COLO829 (cell line): ENCODE measurements around the gene INO80E.

Source experiments
- DNase-seq: peaks from one replicate; pipeline ENCODE4 v3.0.0; 2012; ENCODE audit warnings: low spot score

The INO80E gene

GRCh38 chr16:29993191-29993902, 2.7 kb upstream of the INO80E start:
- DNase-seq = no peak

GRCh38 chr16:29993903-29994599, 2.0 kb upstream of the INO80E start:
- no peak for DNase-seq

- peak; percentile 69 for DNase-seq
These were observed 1.3 kb upstream of the INO80E start for GRCh38 chr16:29994600-29995323.

- DNase-seq = peak; percentile 94
These were observed 624 bp upstream of the INO80E start, which contains the start of gene HIRIP3 for GRCh38 chr16:29995324-29995910. TSS of gene HIRIP3 (minus strand) at chr16:29995617. CDS start at chr16:29995605, 12 bp downstream.

DNA sequence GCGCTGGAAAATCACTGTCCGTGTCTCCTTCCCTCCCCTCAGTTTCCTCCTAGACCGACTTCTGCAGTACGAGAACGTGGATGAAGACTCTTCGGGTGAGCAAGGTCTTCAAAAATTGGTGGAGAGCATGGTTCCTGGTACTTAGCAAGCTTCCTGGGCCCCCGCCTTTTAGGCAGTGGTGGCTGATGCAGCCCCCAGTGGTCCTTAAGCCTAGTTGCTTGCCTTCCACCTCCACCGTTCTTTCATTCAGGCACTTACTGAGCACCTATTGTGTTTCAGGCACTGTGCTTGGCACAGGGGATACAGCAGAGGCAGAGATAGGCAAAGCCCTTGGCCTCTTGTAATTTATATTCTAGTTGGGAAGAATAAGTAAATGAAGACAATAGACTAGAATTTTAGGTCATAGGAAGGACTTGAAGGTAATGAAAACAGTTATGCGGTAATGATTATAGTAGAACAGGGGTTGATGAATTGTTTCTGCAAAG, 767 bp downstream of the INO80E start:
- no peak for DNase-seq

DNA sequence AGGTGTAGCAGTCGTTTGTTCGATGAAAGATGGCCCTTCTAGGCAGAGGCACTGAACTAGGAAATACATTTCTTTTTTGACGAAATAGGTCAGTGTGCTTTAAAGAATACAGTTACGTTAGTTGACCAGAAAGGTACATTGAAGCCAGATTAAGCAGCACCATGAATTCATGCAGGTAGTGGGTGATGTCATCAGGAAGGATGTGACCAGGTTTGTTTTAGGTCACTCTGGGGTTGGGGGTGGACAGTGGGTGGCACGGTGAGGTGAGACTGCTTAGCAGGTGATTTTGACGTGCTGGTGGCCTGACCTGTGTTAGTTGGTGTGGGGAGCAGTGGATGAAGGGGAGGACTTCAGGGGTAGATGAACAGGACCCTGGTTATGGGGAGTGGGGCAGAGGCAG, 3.6 kb downstream of the INO80E start:
- no peak for DNase-seq

DNA sequence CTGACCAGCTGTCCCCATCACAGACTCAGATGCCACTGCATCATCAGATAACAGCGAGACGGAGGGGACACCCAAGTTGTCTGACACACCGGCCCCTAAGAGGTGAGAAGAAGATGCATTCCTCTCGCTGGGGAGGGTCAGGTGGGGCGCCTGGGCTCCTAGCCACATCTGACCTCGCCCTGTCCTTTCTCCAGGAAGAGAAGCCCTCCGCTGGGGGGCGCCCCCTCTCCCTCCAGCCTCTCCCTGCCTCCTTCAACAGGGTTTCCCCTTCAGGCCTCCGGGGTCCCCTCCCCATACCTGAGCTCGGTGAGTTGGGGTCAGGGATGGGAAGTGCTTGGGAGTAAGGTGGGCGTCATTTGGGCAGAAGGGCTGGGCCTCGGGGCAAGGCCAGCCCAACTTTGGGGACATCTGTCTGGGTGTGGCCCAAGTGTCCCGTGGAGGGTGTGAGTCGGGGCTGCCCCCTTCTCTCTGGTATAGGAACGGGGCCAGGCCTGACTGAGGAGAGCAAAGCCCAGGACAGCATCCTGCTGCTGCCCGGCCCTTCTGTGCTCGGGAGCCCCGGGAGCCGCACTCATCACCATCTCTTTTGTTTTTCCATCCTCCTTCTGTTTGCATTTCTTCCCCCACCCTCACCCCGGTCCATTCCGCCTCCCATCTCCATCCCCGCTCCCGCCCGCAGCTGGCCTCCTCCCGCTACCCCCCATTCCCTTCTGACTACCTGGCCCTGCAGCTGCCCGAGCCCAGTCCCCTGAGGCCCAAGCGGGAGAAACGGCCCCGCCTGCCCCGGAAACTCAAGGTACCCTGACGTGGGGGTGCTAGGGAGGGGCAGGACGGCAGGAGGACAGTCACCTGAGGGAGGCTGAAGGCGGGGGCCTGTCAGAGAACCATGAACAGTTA, 4.9 kb downstream of the INO80E start:
- no peak for DNase-seq

GRCh38 chr16:30002614-30003346, 6.7 kb downstream of the INO80E start:
- DNase-seq = no peak

DNA sequence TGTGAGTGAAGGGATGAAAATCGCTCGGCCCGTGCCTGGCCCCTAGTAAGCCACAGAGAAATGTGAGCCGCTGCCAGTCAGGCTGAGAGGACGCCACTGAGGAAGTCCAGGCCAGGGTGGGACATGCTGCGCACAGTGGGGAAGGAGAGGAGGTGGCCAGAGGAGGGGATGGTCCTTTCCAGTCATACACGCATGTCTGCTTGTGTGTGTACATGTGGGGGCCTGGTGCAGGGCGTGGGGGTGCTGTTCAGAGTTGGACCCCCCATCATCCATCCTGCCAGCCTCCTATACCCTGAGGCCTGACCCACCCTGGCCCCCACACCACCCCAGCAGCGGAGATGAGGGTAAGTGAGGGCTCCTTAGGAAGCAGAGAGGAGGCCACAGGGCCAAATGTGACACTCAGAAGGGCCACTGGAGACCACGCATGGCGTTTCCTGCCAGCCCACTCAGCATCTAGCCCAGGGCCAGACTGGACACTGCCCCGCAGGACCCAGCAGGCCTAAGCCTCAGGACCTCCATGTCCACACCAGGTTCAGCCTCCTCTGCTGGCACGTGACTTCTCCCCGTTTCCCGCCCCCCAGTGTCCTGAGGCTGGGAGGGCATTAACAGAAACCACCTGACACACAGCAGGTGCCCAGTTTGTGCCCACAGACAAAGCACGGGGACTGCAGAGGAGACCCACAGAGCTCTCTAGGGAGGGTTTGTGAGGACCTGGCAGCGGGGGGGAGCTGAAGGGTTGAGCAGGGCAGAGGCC, 7.8 kb downstream of the INO80E start:
- no peak for DNase-seq

DNA sequence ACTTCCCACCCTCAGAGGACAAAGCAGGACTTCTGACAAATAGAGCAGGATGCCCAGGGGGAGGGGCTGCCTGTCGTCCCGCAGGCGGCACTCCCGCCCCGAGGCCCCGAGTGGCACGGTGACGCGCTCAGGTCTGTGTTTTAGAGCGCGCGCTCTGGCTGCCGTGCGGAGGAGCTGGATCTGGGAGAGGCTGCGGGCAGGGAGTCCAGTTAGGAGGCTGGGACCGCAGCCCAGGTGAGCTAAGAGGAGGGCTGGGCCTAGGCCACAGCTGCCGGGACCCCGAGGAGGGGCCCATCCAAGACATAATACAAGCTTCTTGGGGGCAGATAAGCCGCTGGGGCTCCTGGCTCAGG, 8.4 kb downstream of the INO80E start:
- no peak for DNase-seq

DNA sequence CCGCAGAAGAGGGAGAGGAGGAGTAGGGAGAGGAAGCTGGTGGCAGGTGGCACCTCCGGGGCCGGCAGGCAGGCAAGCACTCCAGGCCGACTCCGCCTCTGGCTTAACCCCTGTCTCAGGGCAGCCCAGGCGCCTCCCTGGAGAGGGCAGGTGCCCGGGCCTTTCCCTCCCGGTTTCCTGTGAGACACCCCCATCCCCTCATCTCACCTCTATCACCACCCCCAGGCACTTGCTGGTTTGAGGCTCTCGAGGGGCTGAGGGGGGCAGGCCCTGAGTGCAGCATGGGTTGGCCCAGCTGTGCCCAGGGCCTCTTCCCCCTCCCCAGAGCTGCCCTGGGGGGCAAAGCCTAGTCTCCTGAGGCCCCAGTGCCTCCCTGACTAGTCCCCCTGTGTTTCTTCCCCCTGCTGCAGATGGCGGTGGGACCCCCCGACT, 8.8 kb downstream of the INO80E start:
- DNase-seq = no peak

- DNase-seq = peak; percentile 45
These were observed 9.5 kb downstream of the INO80E start for GRCh38 chr16:30005341-30006094.

GRCh38 chr16:30006095-30006473, 10.0 kb downstream of the INO80E start:
- DNase-seq = no peak

GRCh38 chr16:30006659-30007377, 10.8 kb downstream of the INO80E start:
- no peak for DNase-seq

- DNase-seq = no peak
These were observed 11.4 kb downstream of the INO80E start for GRCh38 chr16:30007378-30007895.

- no peak for DNase-seq
These were observed 13.2 kb downstream of the INO80E start for GRCh38 chr16:30009085-30009862.
